K562 (cell line): Measurements from ENCODE around the gene SMG6. TPM values are rescaled to one million over a fixed set of nuclear protein-coding genes. Genes with fewer than 3 reads are reported as not detected.
A peak's percentile ranks its signal among the peaks of the same experiment; 100 is the strongest.

Source experiments
- ATAC-seq: fragments of 200-7000 bp; cut with Tn5 transposase; 3 replicates; pipeline ENCODE4 v1.9.1; 2020; ENCODE audit warnings: moderate library complexity
- BruUV-seq: library from RNA; stranded (reverse); fragments of 400-500 nt; replicated peaks from 2 replicates; lab custom pipeline; 2021; lab: Mats Ljungman, UMichigan
- CTCF ChIA-PET: fragments of 300-600 bp; formaldehyde crosslinking; extraction: SDS; loops from one replicate; lab custom pipeline; 2021; ENCODE audit warnings: low intra/inter-chr PET ratio; lab: Yijun Ruan, JAX
- POLR2A ChIA-PET: fragments of 300-600, 350-650 bp; sonication (Branson Sonifier 250); formaldehyde crosslinking; extraction: SDS; loops from one replicate; lab custom pipeline; 2021; ENCODE audit warnings: antibody characterized with exemption, inconsistent platforms; lab: Yijun Ruan, JAX
- DNase-seq, 4 experiments: peaks; one replicate each; pipeline versions ENCODE4 v3.0.0 to v3.0.0-alpha.2; 2011 to 2018; ENCODE audit warnings: low spot score in 3 of 4, mixed read lengths in 3 of 4; ENCODE audit errors: extremely low read depth in 1 of 4
- FAIRE-seq: peaks from 2 replicates; lab custom pipeline; 2011; peaks lifted over from hg19 to GRCh38; lab: Jason Lieb, UNC
- H2AFZ ChIP-seq: 2 replicates; pipeline ENCODE4 v1.6.0; 2011; ENCODE audit warnings: low read depth, low read length, control low read depth, inconsistent platforms
- H3K27ac ChIP-seq: fragments of 200-600 bp; 3 replicates; pipeline ENCODE4 v1.8.0; 2011; ENCODE audit warnings: low read depth, mild to moderate bottlenecking, control low read depth, inconsistent platforms, low read length, moderate library complexity, mixed read lengths; ENCODE audit errors: extremely low read depth
- H3K27me3 ChIP-seq, 2 experiments: fragments of 300-600 bp in 1 of 2; 2 replicates in 1 of 2; 3 replicates in 1 of 2; pipeline versions ENCODE4 v1.6.0 to v1.8.0; 2011; ENCODE audit warnings: inconsistent platforms in 2 of 2, low read length in 2 of 2, mild to moderate bottlenecking in 1 of 2, mixed read lengths in 1 of 2, moderate library complexity in 1 of 2; ENCODE audit not compliant: control insufficient read depth in 2 of 2, insufficient read depth in 2 of 2
- H3K36me3 ChIP-seq: fragments of 300-600 bp; 3 replicates; pipeline ENCODE4 v1.8.0; 2011; ENCODE audit warnings: mild to moderate bottlenecking, low read length, inconsistent platforms; ENCODE audit not compliant: control insufficient read depth, insufficient read depth
- H3K4me1 ChIP-seq, 2 experiments: fragments of 200-600 bp in 1 of 2; replicated peaks in 1 of 2; 2 replicates in 1 of 2; 3 replicates in 1 of 2; pipeline versions ENCODE4 v1.5.1 to v1.8.0; 2011; ENCODE audit warnings: inconsistent platforms in 2 of 2, low read length in 2 of 2, mild to moderate bottlenecking in 1 of 2, mixed read lengths in 1 of 2, moderate library complexity in 1 of 2; ENCODE audit not compliant: control insufficient read depth in 2 of 2, insufficient read depth in 2 of 2
- H3K4me2 ChIP-seq: 2 replicates; pipeline ENCODE4 v1.6.1; 2011; ENCODE audit warnings: low read length, control low read depth, inconsistent platforms, mixed read lengths; ENCODE audit not compliant: insufficient read depth
- H3K4me3 ChIP-seq: fragments of 200-600 bp; sonication (generic), shearing (Covaris generic); 2 replicates; pipeline ENCODE4 v1.5.1; 2016; ENCODE audit warnings: control low read depth, inconsistent platforms
- H3K79me2 ChIP-seq: fragments of 200-600 bp; 3 replicates; pipeline ENCODE4 v1.8.0; 2011; ENCODE audit warnings: low read length, inconsistent platforms; ENCODE audit not compliant: control insufficient read depth, insufficient read depth
- H3K9ac ChIP-seq, 2 experiments: 2 replicates each; pipeline versions ENCODE4 v1.6.0 to v1.6.1; 2011; ENCODE audit warnings: low read depth in 2 of 2, low read length in 2 of 2, control low read depth in 1 of 2, inconsistent platforms in 1 of 2, mild to moderate bottlenecking in 1 of 2, mixed read lengths in 1 of 2; ENCODE audit not compliant: insufficient read depth in 1 of 2
- H3K9me1 ChIP-seq: one replicate; pipeline ENCODE4 v1.6.0; 2011; ENCODE audit warnings: inconsistent platforms, mild to moderate bottlenecking, low read length, moderate library complexity; ENCODE audit not compliant: control insufficient read depth, insufficient read depth
- H3K9me3 ChIP-seq: replicated peaks from 2 replicates; pipeline ENCODE4 v1.5.1; 2011; ENCODE audit warnings: low read depth, low read length, inconsistent platforms; ENCODE audit not compliant: control insufficient read depth, insufficient read depth
- H4K20me1 ChIP-seq: replicated peaks from 2 replicates; pipeline ENCODE4 v1.6.1; 2011; ENCODE audit warnings: low read length, inconsistent platforms, mixed read lengths; ENCODE audit not compliant: control insufficient read depth, insufficient read depth
- ARNT ChIP-seq, 2 experiments: fragments of 450-650 bp; IDR thresholded peaks; 2 replicates each; pipeline ENCODE4 v1.6.1; 2016; ENCODE audit warnings: mild to moderate bottlenecking in 1 of 2
- TCFL5 ChIP-seq: fragments of 250-450 bp; sonication (Bioruptor Pico); conservative IDR thresholded peaks from 2 replicates; pipeline ENCODE4 v1.6.1; 2021; ENCODE audit warnings: mild to moderate bottlenecking, moderate library complexity, matching md5 sums
- WGBS: fragments of 100-300 bp; shearing (Covaris generic); methylation state at CpG from one replicate; pipeline ENCODE4 v1.1.6; 2016; ENCODE audit warnings: low coverage, mixed read lengths; ENCODE audit not compliant: insufficient coverage; ENCODE audit errors: missing lambda C conversion rate; 5-methylcytosine and 5-hydroxymethylcytosine counted together
- in situ Hi-C: fragments of 300-500 bp; cut with MboI; formaldehyde crosslinking; loops from 4 replicates; pipeline ENCODE4 v1.15.0; 2018; ENCODE audit warnings: inconsistent platforms, mixed read lengths
- intact Hi-C: fragments of 100-400 bp; cut with micrococcal nuclease; formaldehyde crosslinking; loops from 2 replicates; pipeline ENCODE4 v1.14.2; 2022
- polyA plus RNA-seq, 8 experiments: library from polyadenylated mRNA; depleted of rRNA in 4 of 8; stranded (reverse) in 5 of 8; unstranded in 3 of 8; fragments of >200 nt; fragmentation: Nextera tagmentation in 2 of 8; fragmentation: Illumina TruSeq in 1 of 8; extraction: Ambion mirVana in 2 of 8; extraction: Trizol in 1 of 8; gene quantifications; 2 replicates each; pipeline versions ENCODE4 v1.2.1 to v1.2.3, GENCODE V29; 2011 to 2014; ENCODE audit warnings: inconsistent platforms in 1 of 8, missing spikeins in 1 of 8
- total RNA-seq, 7 experiments: library from RNA; depleted of rRNA in 6 of 7; stranded (reverse); fragments of >200 nt in 6 of 7; fragmentation: Illumina TruSeq in 2 of 7; extraction: Trizol in 2 of 7; gene quantifications; 2 replicates each; pipeline versions ENCODE4 v1.2.1 to v1.2.3, GENCODE V29; 2011 to 2021; ENCODE audit warnings: low replicate concordance in 1 of 7
- TF ChIP-seq, protein P1 (sequence below): fragments of 450-650 bp; IDR thresholded peaks from 2 replicates; pipeline ENCODE4 v1.6.1; 2018; ENCODE audit not compliant: partially characterized antibody

The SMG6 gene
- total and polyA plus RNA-seq, 9 of the 15 experiments (the other 6 are each of a cell fraction or from before 2014, with no cell fraction given), result 0.44 to 13.9 (median 6.0) TPM

GRCh38 chr17:2138318-2138717 is 165.3 kb downstream of the SMG6 start:
- ChIA-PET CTCF (no interaction called here), POLR2A (interaction anchor here (0.6 to 2.7 kb wide), 3 partner anchors 10 to 14 kb away, joined by 3 to 6 read pairs (median 4); no protein-coding TSS in a partner anchor)
- Histone ChIP-seq H3K4me2 (no peak overlapping the region), H3K4me3 (no peak overlapping the region), H2AFZ (peak overlapping the region; percentile 26; the same call in 1 of the 2 replicates), H3K4me1 (peaks cover 9 to 21% of the 10 kb centered on the region in 2 experiments; a peak in 3 of 5 replicates), H3K79me2 (no peaks in the 10 kb centered on the region), H3K36me3 (no peaks in the 10 kb centered on the region), H3K9ac (no peak overlapping the region), H3K27me3 (no peaks in the 10 kb centered on the region), H4K20me1 (no peaks in the 10 kb centered on the region), H3K27ac (peak overlapping the region; percentile 60), H3K9me1 (peaks cover 5% of the 10 kb centered on the region), H3K9me3 (no peaks in the 10 kb centered on the region)
- peak; percentile 86 for ATAC-seq
- 33% methylated on average over 1 of the region's 1 CpG for WGBS
- FAIRE-seq, result peak; percentile 44
- intact Hi-C loops (no loop called here), in situ Hi-C loops (no loop called here)
- BruUV-seq, result no TSS peak
- DNase-seq, result peak; percentile 29 to 44 (median 32)
- no peak for TF ChIP-seq ARNT (IDR thresholded peaks at IDR 0.05)
- TF ChIP-seq TCFL5 (CRISPR knock-in tag), result no peak
- TF ChIP-seq, protein P1, sequence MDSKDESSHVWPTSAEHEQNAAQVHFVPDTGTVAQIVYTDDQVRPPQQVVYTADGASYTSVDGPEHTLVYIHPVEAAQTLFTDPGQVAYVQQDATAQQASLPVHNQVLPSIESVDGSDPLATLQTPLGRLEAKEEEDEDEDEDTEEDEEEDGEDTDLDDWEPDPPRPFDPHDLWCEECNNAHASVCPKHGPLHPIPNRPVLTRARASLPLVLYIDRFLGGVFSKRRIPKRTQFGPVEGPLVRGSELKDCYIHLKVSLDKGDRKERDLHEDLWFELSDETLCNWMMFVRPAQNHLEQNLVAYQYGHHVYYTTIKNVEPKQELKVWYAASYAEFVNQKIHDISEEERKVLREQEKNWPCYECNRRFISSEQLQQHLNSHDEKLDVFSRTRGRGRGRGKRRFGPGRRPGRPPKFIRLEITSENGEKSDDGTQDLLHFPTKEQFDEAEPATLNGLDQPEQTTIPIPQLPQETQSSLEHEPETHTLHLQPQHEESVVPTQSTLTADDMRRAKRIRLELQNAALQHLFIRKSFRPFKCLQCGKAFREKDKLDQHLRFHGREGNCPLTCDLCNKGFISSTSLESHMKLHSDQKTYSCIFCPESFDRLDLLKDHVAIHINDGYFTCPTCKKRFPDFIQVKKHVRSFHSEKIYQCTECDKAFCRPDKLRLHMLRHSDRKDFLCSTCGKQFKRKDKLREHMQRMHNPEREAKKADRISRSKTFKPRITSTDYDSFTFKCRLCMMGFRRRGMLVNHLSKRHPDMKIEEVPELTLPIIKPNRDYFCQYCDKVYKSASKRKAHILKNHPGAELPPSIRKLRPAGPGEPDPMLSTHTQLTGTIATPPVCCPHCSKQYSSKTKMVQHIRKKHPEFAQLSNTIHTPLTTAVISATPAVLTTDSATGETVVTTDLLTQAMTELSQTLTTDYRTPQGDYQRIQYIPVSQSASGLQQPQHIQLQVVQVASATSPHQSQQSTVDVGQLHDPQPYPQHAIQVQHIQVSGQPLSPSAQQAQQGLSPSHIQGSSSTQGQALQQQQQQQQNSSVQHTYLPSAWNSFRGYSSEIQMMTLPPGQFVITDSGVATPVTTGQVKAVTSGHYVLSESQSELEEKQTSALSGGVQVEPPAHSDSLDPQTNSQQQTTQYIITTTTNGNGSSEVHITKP, result peak; percentile 13
